ENCODE results near the gene SNX4.
A peak's percentile ranks its signal among the peaks of the same experiment; 100 is the strongest.

- TF ChIP-seq SMC3 (IDR thresholded peaks at IDR 0.05; ENCODE audit: low read depth, low read length) (no peak), POLR2A (IDR thresholded peaks at IDR 0.05; ENCODE audit: low read depth, low read length) (no peak), CTCF (conservative IDR thresholded peaks at IDR 0.05; ENCODE audit: low read depth, low read length) (no peak), RFX5 (IDR thresholded peaks at IDR 0.05; ENCODE audit: low read depth, low read length) (no peak), MAFK (IDR thresholded peaks at IDR 0.05; ENCODE audit: low read depth, low read length) (no peak), RAD21 (IDR thresholded peaks at IDR 0.05; ENCODE audit: low read length) (no peak), FOS (IDR thresholded peaks at IDR 0.05; ENCODE audit: low read depth, low read length) (peak; percentile 90), RCOR1 (IDR thresholded peaks at IDR 0.05; ENCODE audit: insufficient replicate concordance, low read length) (no peak), CEBPB (IDR thresholded peaks at IDR 0.05; ENCODE audit: low read depth, low read length) (peak; percentile 82), ELK1 (IDR thresholded peaks at IDR 0.05; ENCODE audit: borderline replicate concordance, low read depth, low read length) (no peak), USF2 (IDR thresholded peaks at IDR 0.05; ENCODE audit: low read depth, low read length) (no peak), MAZ (IDR thresholded peaks at IDR 0.05; ENCODE audit: borderline replicate concordance, low read depth, low read length) (no peak), MXI1 (IDR thresholded peaks at IDR 0.05; ENCODE audit: borderline replicate concordance, low read depth, low read length) (no peak)
These were observed 76.1 kb downstream of the SNX4 start for GRCh38 chr3:125443923-125444322.
